ENCODE results near the gene NLRP3.

The NLRP3 gene

GRCh38 chr1:247444571-247444970 lies 28.6 kb downstream of the NLRP3 start:
- no peaks in the 10 kb centered on the region for H3K36me3 ChIP-seq (ENCODE audit: insufficient read depth, low read length)
- no peaks in the 10 kb centered on the region for H3K9me3 ChIP-seq (ENCODE audit: low read length)
- no peaks in the 10 kb centered on the region for H3K4me1 ChIP-seq (ENCODE audit: insufficient read depth, low read length)
- no peak overlapping the region for H3K27ac ChIP-seq (ENCODE audit: low read depth, low read length)
- no peak overlapping the region for H3K4me3 ChIP-seq (ENCODE audit: low read depth in 1 of 2, low read length in 2 of 2)
- H3K9ac ChIP-seq (ENCODE audit: low read length): no peak overlapping the region
- H3K27me3 ChIP-seq (ENCODE audit: control insufficient read depth in 1 of 2, insufficient read depth in 2 of 2, low read length in 2 of 2): no peaks in the 10 kb centered on the region

- no peaks in the 10 kb centered on the region for H3K9me3 ChIP-seq (ENCODE audit: low read length)
- H3K27ac ChIP-seq (ENCODE audit: low read depth, low read length): no peak overlapping the region
Measured at GRCh38 chr1:247445526-247446356, 29.8 kb downstream of the NLRP3 start.

GRCh38 chr1:247447162-247447909 lies 31.4 kb downstream of the NLRP3 start:
- H3K36me3 ChIP-seq (ENCODE audit: insufficient read depth, low read length): no peaks in the 10 kb centered on the region
- H3K9ac ChIP-seq (ENCODE audit: low read length): no peak overlapping the region
- peak overlapping the region in 1 of 2 donors; percentile 74 for H3K4me3 ChIP-seq (ENCODE audit: low read depth in 1 of 2, low read length in 2 of 2)
- H3K27ac ChIP-seq (ENCODE audit: low read depth, low read length): no peak overlapping the region
- H3K27me3 ChIP-seq (ENCODE audit: control insufficient read depth in 1 of 2, insufficient read depth in 2 of 2, low read length in 2 of 2): no peaks in the 10 kb centered on the region
- no peaks in the 10 kb centered on the region for H3K4me1 ChIP-seq (ENCODE audit: insufficient read depth, low read length)
- H3K9me3 ChIP-seq (ENCODE audit: low read length): no peaks in the 10 kb centered on the region

More at GRCh38 chr1:247445526-247446356, 29.8 kb downstream of the NLRP3 start:
- Histone ChIP-seq H3K36me3 (ENCODE audit: insufficient read depth, low read length) (no peaks in the 10 kb centered on the region), H3K4me3 (ENCODE audit: low read depth in 1 of 2, low read length in 2 of 2) (no peak overlapping the region), H3K9ac (ENCODE audit: low read length) (no peak overlapping the region), H3K27me3 (ENCODE audit: control insufficient read depth in 1 of 2, insufficient read depth in 2 of 2, low read length in 2 of 2) (no peaks in the 10 kb centered on the region), H3K4me1 (ENCODE audit: insufficient read depth, low read length) (no peaks in the 10 kb centered on the region)

GRCh38 chr1:247448107-247448791 lies 32.3 kb downstream of the NLRP3 start:
- Histone ChIP-seq H3K4me1 (ENCODE audit: insufficient read depth, low read length) (no peaks in the 10 kb centered on the region), H3K27me3 (ENCODE audit: control insufficient read depth in 1 of 2, insufficient read depth in 2 of 2, low read length in 2 of 2) (no peaks in the 10 kb centered on the region), H3K9ac (ENCODE audit: low read length) (peak overlapping the region; percentile 37), H3K27ac (ENCODE audit: low read depth, low read length) (peak overlapping the region; percentile 80), H3K36me3 (ENCODE audit: insufficient read depth, low read length) (no peaks in the 10 kb centered on the region), H3K9me3 (ENCODE audit: low read length) (no peaks in the 10 kb centered on the region), H3K4me3 (ENCODE audit: low read depth in 1 of 2, low read length in 2 of 2) (peak overlapping the region; percentile 67 to 74)

GRCh38 chr1:247451388-247452010 lies 35.5 kb downstream of the NLRP3 start:
- Histone ChIP-seq H3K36me3 (ENCODE audit: insufficient read depth, low read length) (no peaks in the 10 kb centered on the region), H3K9me3 (ENCODE audit: low read length) (no peaks in the 10 kb centered on the region), H3K4me3 (ENCODE audit: low read depth in 1 of 2, low read length in 2 of 2) (no peak overlapping the region)

GRCh38 chr1:247452447-247453039 lies 36.6 kb downstream of the NLRP3 start:
- H3K36me3 ChIP-seq (ENCODE audit: insufficient read depth, low read length): no peaks in the 10 kb centered on the region
- no peaks in the 10 kb centered on the region for H3K9me3 ChIP-seq (ENCODE audit: low read length)
- no peak overlapping the region for H3K27ac ChIP-seq (ENCODE audit: low read depth, low read length)
- no peaks in the 10 kb centered on the region for H3K27me3 ChIP-seq (ENCODE audit: control insufficient read depth in 1 of 2, insufficient read depth in 2 of 2, low read length in 2 of 2)
- no peak overlapping the region for H3K4me3 ChIP-seq (ENCODE audit: low read depth in 1 of 2, low read length in 2 of 2)
- H3K4me1 ChIP-seq (ENCODE audit: insufficient read depth, low read length): no peaks in the 10 kb centered on the region
- no peak overlapping the region for H3K9ac ChIP-seq (ENCODE audit: low read length)

More at GRCh38 chr1:247451388-247452010, 35.5 kb downstream of the NLRP3 start:
- no peak overlapping the region for H3K9ac ChIP-seq (ENCODE audit: low read length)
- no peaks in the 10 kb centered on the region for H3K27me3 ChIP-seq (ENCODE audit: control insufficient read depth in 1 of 2, insufficient read depth in 2 of 2, low read length in 2 of 2)
- no peak overlapping the region for H3K27ac ChIP-seq (ENCODE audit: low read depth, low read length)
- H3K4me1 ChIP-seq (ENCODE audit: insufficient read depth, low read length): no peaks in the 10 kb centered on the region

- Histone ChIP-seq H3K27me3 (ENCODE audit: control insufficient read depth in 1 of 2, insufficient read depth in 2 of 2, low read length in 2 of 2) (no peaks in the 10 kb centered on the region), H3K4me1 (ENCODE audit: insufficient read depth, low read length) (no peaks in the 10 kb centered on the region), H3K27ac (ENCODE audit: low read depth, low read length) (no peak overlapping the region), H3K9me3 (ENCODE audit: low read length) (no peaks in the 10 kb centered on the region), H3K4me3 (ENCODE audit: low read depth in 1 of 2, low read length in 2 of 2) (no peak overlapping the region), H3K9ac (ENCODE audit: low read length) (no peak overlapping the region), H3K36me3 (ENCODE audit: insufficient read depth, low read length) (no peaks in the 10 kb centered on the region)
Measured at GRCh38 chr1:247453245-247453644, 37.3 kb downstream of the NLRP3 start.

GRCh38 chr1:247453997-247454396 lies 38.0 kb downstream of the NLRP3 start:
- no peaks in the 10 kb centered on the region for H3K9me3 ChIP-seq (ENCODE audit: low read length)
- no peak overlapping the region for H3K9ac ChIP-seq (ENCODE audit: low read length)
- H3K27me3 ChIP-seq (ENCODE audit: control insufficient read depth in 1 of 2, insufficient read depth in 2 of 2, low read length in 2 of 2): no peaks in the 10 kb centered on the region

GRCh38 chr1:247456021-247456420 lies 40.0 kb downstream of the NLRP3 start:
- H3K9ac ChIP-seq (ENCODE audit: low read length): no peak overlapping the region
- no peaks in the 10 kb centered on the region for H3K36me3 ChIP-seq (ENCODE audit: insufficient read depth, low read length)
- no peaks in the 10 kb centered on the region for H3K4me1 ChIP-seq (ENCODE audit: insufficient read depth, low read length)
- no peak overlapping the region for H3K27ac ChIP-seq (ENCODE audit: low read depth, low read length)
- H3K4me3 ChIP-seq (ENCODE audit: low read depth in 1 of 2, low read length in 2 of 2): no peak overlapping the region
- no peaks in the 10 kb centered on the region for H3K9me3 ChIP-seq (ENCODE audit: low read length)
- no peaks in the 10 kb centered on the region for H3K27me3 ChIP-seq (ENCODE audit: control insufficient read depth in 1 of 2, insufficient read depth in 2 of 2, low read length in 2 of 2)

More at GRCh38 chr1:247453997-247454396, 38.0 kb downstream of the NLRP3 start:
- Histone ChIP-seq H3K4me1 (ENCODE audit: insufficient read depth, low read length) (no peaks in the 10 kb centered on the region), H3K36me3 (ENCODE audit: insufficient read depth, low read length) (no peaks in the 10 kb centered on the region), H3K27ac (ENCODE audit: low read depth, low read length) (no peak overlapping the region), H3K4me3 (ENCODE audit: low read depth in 1 of 2, low read length in 2 of 2) (no peak overlapping the region)

- Histone ChIP-seq H3K9ac (ENCODE audit: low read length) (no peak overlapping the region), H3K4me3 (ENCODE audit: low read depth in 1 of 2, low read length in 2 of 2) (no peak overlapping the region), H3K36me3 (ENCODE audit: insufficient read depth, low read length) (no peaks in the 10 kb centered on the region), H3K27ac (ENCODE audit: low read depth, low read length) (no peak overlapping the region), H3K4me1 (ENCODE audit: insufficient read depth, low read length) (no peaks in the 10 kb centered on the region), H3K27me3 (ENCODE audit: control insufficient read depth in 1 of 2, insufficient read depth in 2 of 2, low read length in 2 of 2) (no peaks in the 10 kb centered on the region), H3K9me3 (ENCODE audit: low read length) (no peaks in the 10 kb centered on the region)
Measured at GRCh38 chr1:247456914-247457639, 41.1 kb downstream of the NLRP3 start.

Data from muscle layer of colon (tissue), 2 donors.